ENCODE results near the gene RPL10. TPM values are rescaled to one million over a fixed set of nuclear protein-coding genes. Genes with fewer than 3 reads are reported as not detected.

The RPL10 gene
- total and polyA plus RNA-seq, 2 of the 13 experiments (the other 11 are each of a cell fraction or from before 2014, with no cell fraction given), result 2,381 to 4,713 TPM

DNA sequence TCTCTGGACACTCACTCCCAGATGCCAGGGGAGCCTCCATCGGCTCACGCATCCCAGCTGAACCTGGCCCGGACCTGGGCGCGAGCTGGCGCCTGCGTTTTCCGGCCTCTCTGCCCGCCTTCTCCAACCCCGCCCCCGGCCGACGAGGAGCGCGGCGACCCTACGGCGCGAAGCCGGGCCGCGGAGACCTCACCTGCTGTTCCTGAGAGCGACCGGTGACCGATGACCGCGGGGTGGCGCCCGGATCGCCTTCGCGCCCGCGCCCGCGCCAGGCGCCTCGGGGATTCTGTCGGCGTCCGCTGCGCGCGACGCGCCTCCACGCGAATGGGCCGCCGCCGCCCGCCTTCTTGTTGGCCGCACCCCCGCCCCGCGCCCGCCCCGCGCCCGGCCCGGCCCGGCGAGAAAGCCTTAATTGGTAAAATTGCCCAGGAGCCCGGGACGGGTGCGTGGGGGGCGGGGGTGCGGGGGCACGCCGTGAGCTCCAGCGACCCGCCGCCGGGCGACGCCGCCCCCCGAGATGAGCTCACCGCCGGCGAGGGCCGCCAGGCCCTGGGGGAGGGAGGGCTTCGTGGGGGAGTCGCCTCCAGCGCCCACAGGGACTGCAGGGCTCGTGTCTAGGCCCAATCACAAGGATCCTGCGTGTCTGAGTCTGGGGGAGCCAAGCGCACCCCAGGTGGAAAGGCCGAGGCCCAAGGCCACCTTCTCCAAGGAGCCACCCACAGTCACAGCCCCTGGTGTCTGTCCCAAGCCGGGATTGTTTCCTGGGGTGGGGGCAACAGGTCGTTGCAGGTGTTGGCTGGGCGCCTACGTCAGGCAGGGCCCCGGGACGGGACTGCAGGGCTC is 23.6 kb upstream of the RPL10 start, which contains the start of gene FLNA (continued):
- TF ChIP-seq, protein P1, sequence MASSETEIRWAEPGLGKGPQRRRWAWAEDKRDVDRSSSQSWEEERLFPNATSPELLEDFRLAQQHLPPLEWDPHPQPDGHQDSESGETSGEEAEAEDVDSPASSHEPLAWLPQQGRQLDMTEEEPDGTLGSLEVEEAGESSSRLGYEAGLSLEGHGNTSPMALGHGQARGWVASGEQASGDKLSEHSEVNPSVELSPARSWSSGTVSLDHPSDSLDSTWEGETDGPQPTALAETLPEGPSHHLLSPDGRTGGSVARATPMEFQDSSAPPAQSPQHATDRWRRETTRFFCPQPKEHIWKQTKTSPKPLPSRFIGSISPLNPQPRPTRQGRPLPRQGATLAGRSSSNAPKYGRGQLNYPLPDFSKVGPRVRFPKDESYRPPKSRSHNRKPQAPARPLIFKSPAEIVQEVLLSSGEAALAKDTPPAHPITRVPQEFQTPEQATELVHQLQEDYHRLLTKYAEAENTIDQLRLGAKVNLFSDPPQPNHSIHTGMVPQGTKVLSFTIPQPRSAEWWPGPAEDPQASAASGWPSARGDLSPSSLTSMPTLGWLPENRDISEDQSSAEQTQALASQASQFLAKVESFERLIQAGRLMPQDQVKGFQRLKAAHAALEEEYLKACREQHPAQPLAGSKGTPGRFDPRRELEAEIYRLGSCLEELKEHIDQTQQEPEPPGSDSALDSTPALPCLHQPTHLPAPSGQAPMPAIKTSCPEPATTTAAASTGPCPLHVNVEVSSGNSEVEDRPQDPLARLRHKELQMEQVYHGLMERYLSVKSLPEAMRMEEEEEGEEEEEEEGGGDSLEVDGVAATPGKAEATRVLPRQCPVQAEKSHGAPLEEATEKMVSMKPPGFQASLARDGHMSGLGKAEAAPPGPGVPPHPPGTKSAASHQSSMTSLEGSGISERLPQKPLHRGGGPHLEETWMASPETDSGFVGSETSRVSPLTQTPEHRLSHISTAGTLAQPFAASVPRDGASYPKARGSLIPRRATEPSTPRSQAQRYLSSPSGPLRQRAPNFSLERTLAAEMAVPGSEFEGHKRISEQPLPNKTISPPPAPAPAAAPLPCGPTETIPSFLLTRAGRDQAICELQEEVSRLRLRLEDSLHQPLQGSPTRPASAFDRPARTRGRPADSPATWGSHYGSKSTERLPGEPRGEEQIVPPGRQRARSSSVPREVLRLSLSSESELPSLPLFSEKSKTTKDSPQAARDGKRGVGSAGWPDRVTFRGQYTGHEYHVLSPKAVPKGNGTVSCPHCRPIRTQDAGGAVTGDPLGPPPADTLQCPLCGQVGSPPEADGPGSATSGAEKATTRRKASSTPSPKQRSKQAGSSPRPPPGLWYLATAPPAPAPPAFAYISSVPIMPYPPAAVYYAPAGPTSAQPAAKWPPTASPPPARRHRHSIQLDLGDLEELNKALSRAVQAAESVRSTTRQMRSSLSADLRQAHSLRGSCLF (CRISPR knock-in tag; IDR thresholded peaks at IDR 0.05; ENCODE audit: borderline replicate concordance), result no peak
- TF ChIP-seq NCOR1 (IDR thresholded peaks at IDR 0.05; ENCODE audit: borderline replicate concordance, low read length), result no peak
- no peak for TF ChIP-seq ZNF501 (CRISPR knock-in tag; IDR thresholded peaks at IDR 0.05)
- no peak for TF ChIP-seq SIN3A (IDR thresholded peaks at IDR 0.05; ENCODE audit: borderline replicate concordance, low read depth, low read length)
- TF ChIP-seq, protein P2, sequence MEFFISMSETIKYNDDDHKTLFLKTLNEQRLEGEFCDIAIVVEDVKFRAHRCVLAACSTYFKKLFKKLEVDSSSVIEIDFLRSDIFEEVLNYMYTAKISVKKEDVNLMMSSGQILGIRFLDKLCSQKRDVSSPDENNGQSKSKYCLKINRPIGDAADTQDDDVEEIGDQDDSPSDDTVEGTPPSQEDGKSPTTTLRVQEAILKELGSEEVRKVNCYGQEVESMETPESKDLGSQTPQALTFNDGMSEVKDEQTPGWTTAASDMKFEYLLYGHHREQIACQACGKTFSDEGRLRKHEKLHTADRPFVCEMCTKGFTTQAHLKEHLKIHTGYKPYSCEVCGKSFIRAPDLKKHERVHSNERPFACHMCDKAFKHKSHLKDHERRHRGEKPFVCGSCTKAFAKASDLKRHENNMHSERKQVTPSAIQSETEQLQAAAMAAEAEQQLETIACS (CRISPR knock-in tag; IDR thresholded peaks at IDR 0.05), result peak; percentile 64
- no peak for TF ChIP-seq RFXANK (CRISPR knock-in tag; IDR thresholded peaks at IDR 0.05)
- TF ChIP-seq GABPB1 (CRISPR knock-in tag; IDR thresholded peaks at IDR 0.05), result 0 out of 2 replicates have a peak, but pooled peaks have one; percentile 48
- TF ChIP-seq NFKBIZ (CRISPR knock-in tag; IDR thresholded peaks at IDR 0.05), result no peak
- no peak for TF ChIP-seq ZNF253 (CRISPR knock-in tag; IDR thresholded peaks at IDR 0.05; ENCODE audit: borderline replicate concordance)
- TF ChIP-seq WIZ (CRISPR knock-in tag; IDR thresholded peaks at IDR 0.05), result no peak
- TF ChIP-seq, protein P3, sequence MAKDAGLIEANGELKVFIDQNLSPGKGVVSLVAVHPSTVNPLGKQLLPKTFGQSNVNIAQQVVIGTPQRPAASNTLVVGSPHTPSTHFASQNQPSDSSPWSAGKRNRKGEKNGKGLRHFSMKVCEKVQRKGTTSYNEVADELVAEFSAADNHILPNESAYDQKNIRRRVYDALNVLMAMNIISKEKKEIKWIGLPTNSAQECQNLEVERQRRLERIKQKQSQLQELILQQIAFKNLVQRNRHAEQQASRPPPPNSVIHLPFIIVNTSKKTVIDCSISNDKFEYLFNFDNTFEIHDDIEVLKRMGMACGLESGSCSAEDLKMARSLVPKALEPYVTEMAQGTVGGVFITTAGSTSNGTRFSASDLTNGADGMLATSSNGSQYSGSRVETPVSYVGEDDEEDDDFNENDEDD (CRISPR knock-in tag; IDR thresholded peaks at IDR 0.05; ENCODE audit: borderline replicate concordance), result peak; percentile 78; the same call in 1 of the 2 replicates
- TF ChIP-seq FLYWCH1 (CRISPR knock-in tag; IDR thresholded peaks at IDR 0.05), result no peak
- TF ChIP-seq, protein P4, sequence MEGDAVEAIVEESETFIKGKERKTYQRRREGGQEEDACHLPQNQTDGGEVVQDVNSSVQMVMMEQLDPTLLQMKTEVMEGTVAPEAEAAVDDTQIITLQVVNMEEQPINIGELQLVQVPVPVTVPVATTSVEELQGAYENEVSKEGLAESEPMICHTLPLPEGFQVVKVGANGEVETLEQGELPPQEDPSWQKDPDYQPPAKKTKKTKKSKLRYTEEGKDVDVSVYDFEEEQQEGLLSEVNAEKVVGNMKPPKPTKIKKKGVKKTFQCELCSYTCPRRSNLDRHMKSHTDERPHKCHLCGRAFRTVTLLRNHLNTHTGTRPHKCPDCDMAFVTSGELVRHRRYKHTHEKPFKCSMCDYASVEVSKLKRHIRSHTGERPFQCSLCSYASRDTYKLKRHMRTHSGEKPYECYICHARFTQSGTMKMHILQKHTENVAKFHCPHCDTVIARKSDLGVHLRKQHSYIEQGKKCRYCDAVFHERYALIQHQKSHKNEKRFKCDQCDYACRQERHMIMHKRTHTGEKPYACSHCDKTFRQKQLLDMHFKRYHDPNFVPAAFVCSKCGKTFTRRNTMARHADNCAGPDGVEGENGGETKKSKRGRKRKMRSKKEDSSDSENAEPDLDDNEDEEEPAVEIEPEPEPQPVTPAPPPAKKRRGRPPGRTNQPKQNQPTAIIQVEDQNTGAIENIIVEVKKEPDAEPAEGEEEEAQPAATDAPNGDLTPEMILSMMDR (CRISPR knock-in tag; IDR thresholded peaks at IDR 0.05), result peak; percentile 68
- TF ChIP-seq, protein P5, sequence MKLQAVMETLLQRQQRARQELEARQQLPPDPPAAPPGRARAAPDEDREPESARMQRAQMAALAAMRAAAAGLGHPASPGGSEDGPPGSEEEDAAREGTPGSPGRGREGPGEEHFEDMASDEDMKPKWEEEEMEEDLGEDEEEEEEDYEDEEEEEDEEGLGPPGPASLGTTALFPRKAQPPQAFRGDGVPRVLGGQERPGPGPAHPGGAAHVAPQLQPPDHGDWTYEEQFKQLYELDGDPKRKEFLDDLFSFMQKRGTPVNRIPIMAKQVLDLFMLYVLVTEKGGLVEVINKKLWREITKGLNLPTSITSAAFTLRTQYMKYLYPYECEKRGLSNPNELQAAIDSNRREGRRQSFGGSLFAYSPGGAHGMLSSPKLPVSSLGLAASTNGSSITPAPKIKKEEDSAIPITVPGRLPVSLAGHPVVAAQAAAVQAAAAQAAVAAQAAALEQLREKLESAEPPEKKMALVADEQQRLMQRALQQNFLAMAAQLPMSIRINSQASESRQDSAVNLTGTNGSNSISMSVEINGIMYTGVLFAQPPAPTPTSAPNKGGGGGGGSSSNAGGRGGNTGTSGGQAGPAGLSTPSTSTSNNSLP (IDR thresholded peaks at IDR 0.05; ENCODE audit: low read depth, low read length), result no peak
- peak; percentile 32; the same call in 1 of the 2 replicates for TF ChIP-seq ARNT2 (CRISPR knock-in tag; IDR thresholded peaks at IDR 0.05; ENCODE audit: low read depth)
- TF ChIP-seq MTF1 (CRISPR knock-in tag; IDR thresholded peaks at IDR 0.05), result no peak
- no peak for TF ChIP-seq ZKSCAN1 (IDR thresholded peaks at IDR 0.05; ENCODE audit: low read length)

All from HepG2 (cell line).